Mammary epithelial cell (primary cell): ENCODE data around the gene MPZL1.

ENCODE experiments used
- CTCF ChIP-seq, 2 donors: IDR thresholded peaks in 1 of 2; conservative IDR thresholded peaks in 1 of 2; 2 replicates each; pipeline ENCODE4 v1.5.1; 2011 to 2012; ENCODE audit warnings: inconsistent platforms in 2 of 2, low read length in 2 of 2, mild to moderate bottlenecking in 2 of 2, control low read depth in 1 of 2, low read depth in 1 of 2; ENCODE audit not compliant: insufficient read depth in 1 of 2; ENCODE audit errors: extremely low read depth in 1 of 2
- EZH2 ChIP-seq: IDR thresholded peaks from 2 replicates; pipeline ENCODE4 v1.6.1; 2012; ENCODE audit warnings: low read length, inconsistent platforms, borderline replicate concordance

- TF ChIP-seq CTCF (conservative IDR thresholded peaks at IDR 0.05 in 1 of 2, IDR thresholded peaks at IDR 0.05 in 1 of 2; ENCODE audit: extremely low read depth in 1 of 2, insufficient read depth in 1 of 2, low read depth in 1 of 2, low read length in 2 of 2) (no peak), EZH2 (no peak)
Measured at GRCh38 chr1:167820684-167821355, 99.0 kb downstream of the MPZL1 start.
